SK-N-SH treated with all-trans-retinoic acid at 6 μM for 48 hours (cell line): Measurements from ENCODE around the gene OR3A1.
"Not testable (repeated sequence)": the region's sequence is repeated elsewhere in the genome, so short reads cannot be mapped to it uniquely, and the experiment has no call there.

ENCODE experiments used
- ATAC-seq: fragments of 200-7000 bp; cut with Tn5 transposase; 3 replicates; pipeline ENCODE4 v1.9.1; 2020; ENCODE audit warnings: mild to moderate bottlenecking, moderate library complexity
- BACH2 ChIP-seq: fragments of 250-450 bp; sonication (Bioruptor Pico); IDR thresholded peaks from 2 replicates; pipeline ENCODE4 v1.9.0; 2021; ENCODE audit warnings: mild to moderate bottlenecking, borderline replicate concordance
- GLIS3 ChIP-seq: fragments of 250-450 bp; sonication (Bioruptor Pico); IDR thresholded peaks from 2 replicates; pipeline ENCODE4 v1.5.0; 2020; ENCODE audit warnings: mild to moderate bottlenecking, moderate library complexity
- OSR1 ChIP-seq: fragments of 250-450 bp; sonication (Bioruptor Pico); IDR thresholded peaks from 2 replicates; pipeline ENCODE4 v1.8.0; 2022; ENCODE audit warnings: moderate library complexity, mild to moderate bottlenecking, inconsistent platforms
- PPARA ChIP-seq: fragments of 250-450 bp; sonication (Bioruptor Pico); IDR thresholded peaks from 2 replicates; pipeline ENCODE4 v1.5.0; 2020; ENCODE audit warnings: mild to moderate bottlenecking, borderline replicate concordance
- RARB ChIP-seq: fragments of 250-450 bp; sonication (Bioruptor Pico); IDR thresholded peaks from 2 replicates; pipeline ENCODE4 v1.8.0; 2021; ENCODE audit warnings: mild to moderate bottlenecking, moderate library complexity
- SNAI2 ChIP-seq: fragments of 250-450 bp; sonication (Bioruptor Pico); IDR thresholded peaks from 2 replicates; pipeline ENCODE4 v1.5.0; 2020; ENCODE audit warnings: mild to moderate bottlenecking, moderate library complexity
- TOX ChIP-seq: fragments of 250-450 bp; sonication (Bioruptor Pico); IDR thresholded peaks from 2 replicates; pipeline ENCODE4 v1.8.0; 2021; ENCODE audit warnings: mild to moderate bottlenecking, moderate library complexity, borderline replicate concordance
- TF ChIP-seq, protein P1 (sequence below): fragments of 250-450 bp; sonication (Bioruptor Pico); IDR thresholded peaks from 2 replicates; pipeline ENCODE4 v1.8.0; 2020; ENCODE audit warnings: mild to moderate bottlenecking, moderate library complexity, borderline replicate concordance
- TF ChIP-seq, protein P2 (sequence below): fragments of 250-450 bp; sonication (Bioruptor Pico); IDR thresholded peaks from 2 replicates; pipeline ENCODE4 v1.5.0; 2020; ENCODE audit warnings: mild to moderate bottlenecking, moderate library complexity
- TF ChIP-seq, protein P3 (sequence below): fragments of 250-450 bp; sonication (Bioruptor Pico); IDR thresholded peaks from 2 replicates; pipeline ENCODE4 v1.5.1; 2021; ENCODE audit warnings: mild to moderate bottlenecking, moderate library complexity
- TF ChIP-seq, protein P4 (sequence below): fragments of 250-450 bp; sonication (Bioruptor Pico); IDR thresholded peaks from 2 replicates; pipeline ENCODE4 v1.8.0; 2021; ENCODE audit warnings: low read depth, mild to moderate bottlenecking, moderate library complexity, borderline replicate concordance

Gene OR3A1

DNA sequence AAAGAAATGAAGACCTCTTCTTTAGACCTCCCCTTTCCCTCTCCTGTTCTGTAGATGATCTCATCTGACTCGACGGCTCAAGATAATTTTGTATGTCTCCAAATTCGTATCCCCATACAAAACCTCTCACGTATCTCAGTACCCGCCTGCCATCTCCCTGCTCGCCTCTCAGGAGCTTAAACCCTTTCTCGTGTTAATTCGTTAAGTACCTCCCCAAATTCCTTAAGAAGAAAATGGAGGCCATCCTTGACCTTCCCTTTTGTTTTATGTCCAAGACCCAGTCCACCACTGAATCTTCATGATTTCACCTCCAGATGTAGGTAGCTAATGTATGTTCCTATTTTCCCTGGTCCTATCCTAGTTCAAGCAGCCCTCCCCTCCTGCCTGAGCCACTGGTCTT is 41.6 kb downstream of the OR3A1 start:
- ATAC-seq: no peak
- TF ChIP-seq SNAI2 (CRISPR knock-in tag): no peak
- no peak for TF ChIP-seq OSR1 (CRISPR knock-in tag)
- TF ChIP-seq, protein P1, sequence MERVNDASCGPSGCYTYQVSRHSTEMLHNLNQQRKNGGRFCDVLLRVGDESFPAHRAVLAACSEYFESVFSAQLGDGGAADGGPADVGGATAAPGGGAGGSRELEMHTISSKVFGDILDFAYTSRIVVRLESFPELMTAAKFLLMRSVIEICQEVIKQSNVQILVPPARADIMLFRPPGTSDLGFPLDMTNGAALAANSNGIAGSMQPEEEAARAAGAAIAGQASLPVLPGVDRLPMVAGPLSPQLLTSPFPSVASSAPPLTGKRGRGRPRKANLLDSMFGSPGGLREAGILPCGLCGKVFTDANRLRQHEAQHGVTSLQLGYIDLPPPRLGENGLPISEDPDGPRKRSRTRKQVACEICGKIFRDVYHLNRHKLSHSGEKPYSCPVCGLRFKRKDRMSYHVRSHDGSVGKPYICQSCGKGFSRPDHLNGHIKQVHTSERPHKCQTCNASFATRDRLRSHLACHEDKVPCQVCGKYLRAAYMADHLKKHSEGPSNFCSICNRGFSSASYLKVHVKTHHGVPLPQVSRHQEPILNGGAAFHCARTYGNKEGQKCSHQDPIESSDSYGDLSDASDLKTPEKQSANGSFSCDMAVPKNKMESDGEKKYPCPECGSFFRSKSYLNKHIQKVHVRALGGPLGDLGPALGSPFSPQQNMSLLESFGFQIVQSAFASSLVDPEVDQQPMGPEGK (CRISPR knock-in tag): no peak
- TF ChIP-seq, protein P2, sequence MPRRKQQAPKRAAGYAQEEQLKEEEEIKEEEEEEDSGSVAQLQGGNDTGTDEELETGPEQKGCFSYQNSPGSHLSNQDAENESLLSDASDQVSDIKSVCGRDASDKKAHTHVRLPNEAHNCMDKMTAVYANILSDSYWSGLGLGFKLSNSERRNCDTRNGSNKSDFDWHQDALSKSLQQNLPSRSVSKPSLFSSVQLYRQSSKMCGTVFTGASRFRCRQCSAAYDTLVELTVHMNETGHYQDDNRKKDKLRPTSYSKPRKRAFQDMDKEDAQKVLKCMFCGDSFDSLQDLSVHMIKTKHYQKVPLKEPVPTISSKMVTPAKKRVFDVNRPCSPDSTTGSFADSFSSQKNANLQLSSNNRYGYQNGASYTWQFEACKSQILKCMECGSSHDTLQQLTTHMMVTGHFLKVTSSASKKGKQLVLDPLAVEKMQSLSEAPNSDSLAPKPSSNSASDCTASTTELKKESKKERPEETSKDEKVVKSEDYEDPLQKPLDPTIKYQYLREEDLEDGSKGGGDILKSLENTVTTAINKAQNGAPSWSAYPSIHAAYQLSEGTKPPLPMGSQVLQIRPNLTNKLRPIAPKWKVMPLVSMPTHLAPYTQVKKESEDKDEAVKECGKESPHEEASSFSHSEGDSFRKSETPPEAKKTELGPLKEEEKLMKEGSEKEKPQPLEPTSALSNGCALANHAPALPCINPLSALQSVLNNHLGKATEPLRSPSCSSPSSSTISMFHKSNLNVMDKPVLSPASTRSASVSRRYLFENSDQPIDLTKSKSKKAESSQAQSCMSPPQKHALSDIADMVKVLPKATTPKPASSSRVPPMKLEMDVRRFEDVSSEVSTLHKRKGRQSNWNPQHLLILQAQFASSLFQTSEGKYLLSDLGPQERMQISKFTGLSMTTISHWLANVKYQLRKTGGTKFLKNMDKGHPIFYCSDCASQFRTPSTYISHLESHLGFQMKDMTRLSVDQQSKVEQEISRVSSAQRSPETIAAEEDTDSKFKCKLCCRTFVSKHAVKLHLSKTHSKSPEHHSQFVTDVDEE (CRISPR knock-in tag): no peak
- no peak for TF ChIP-seq PPARA (CRISPR knock-in tag)
- no peak for TF ChIP-seq BACH2 (CRISPR knock-in tag)
- no peak for TF ChIP-seq RARB (CRISPR knock-in tag)
- TF ChIP-seq, protein P3, sequence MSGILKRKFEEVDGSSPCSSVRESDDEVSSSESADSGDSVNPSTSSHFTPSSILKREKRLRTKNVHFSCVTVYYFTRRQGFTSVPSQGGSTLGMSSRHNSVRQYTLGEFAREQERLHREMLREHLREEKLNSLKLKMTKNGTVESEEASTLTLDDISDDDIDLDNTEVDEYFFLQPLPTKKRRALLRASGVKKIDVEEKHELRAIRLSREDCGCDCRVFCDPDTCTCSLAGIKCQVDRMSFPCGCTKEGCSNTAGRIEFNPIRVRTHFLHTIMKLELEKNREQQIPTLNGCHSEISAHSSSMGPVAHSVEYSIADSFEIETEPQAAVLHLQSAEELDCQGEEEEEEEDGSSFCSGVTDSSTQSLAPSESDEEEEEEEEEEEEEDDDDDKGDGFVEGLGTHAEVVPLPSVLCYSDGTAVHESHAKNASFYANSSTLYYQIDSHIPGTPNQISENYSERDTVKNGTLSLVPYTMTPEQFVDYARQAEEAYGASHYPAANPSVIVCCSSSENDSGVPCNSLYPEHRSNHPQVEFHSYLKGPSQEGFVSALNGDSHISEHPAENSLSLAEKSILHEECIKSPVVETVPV (CRISPR knock-in tag): no peak
- TF ChIP-seq, protein P4, sequence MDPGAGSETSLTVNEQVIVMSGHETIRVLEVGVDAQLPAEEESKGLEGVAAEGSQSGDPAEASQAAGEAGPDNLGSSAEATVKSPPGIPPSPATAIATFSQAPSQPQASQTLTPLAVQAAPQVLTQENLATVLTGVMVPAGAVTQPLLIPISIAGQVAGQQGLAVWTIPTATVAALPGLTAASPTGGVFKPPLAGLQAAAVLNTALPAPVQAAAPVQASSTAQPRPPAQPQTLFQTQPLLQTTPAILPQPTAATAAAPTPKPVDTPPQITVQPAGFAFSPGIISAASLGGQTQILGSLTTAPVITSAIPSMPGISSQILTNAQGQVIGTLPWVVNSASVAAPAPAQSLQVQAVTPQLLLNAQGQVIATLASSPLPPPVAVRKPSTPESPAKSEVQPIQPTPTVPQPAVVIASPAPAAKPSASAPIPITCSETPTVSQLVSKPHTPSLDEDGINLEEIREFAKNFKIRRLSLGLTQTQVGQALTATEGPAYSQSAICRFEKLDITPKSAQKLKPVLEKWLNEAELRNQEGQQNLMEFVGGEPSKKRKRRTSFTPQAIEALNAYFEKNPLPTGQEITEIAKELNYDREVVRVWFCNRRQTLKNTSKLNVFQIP (CRISPR knock-in tag): no peak
- no peak for TF ChIP-seq TOX (CRISPR knock-in tag)
- TF ChIP-seq GLIS3 (CRISPR knock-in tag): no peak

DNA sequence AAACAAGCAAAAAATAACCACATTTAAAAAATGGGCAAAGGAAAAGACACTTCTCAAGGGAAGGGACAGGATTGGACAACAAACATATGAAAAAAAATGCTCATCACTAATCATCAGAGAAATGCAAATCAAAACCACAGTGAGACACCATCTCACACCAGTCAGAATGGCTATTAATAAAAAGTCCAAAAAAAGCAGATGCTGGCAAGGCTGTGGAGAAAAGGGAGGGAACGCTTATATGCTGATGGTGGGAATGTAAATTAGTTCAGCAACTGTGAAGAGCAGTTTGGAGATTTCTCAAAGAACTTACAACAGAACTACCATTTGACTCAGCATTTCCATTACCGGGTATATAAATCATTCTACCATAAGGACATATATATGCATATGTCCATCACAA is 49.1 kb downstream of the OR3A1 start:
- not testable (repeated sequence) for ATAC-seq

DNA sequence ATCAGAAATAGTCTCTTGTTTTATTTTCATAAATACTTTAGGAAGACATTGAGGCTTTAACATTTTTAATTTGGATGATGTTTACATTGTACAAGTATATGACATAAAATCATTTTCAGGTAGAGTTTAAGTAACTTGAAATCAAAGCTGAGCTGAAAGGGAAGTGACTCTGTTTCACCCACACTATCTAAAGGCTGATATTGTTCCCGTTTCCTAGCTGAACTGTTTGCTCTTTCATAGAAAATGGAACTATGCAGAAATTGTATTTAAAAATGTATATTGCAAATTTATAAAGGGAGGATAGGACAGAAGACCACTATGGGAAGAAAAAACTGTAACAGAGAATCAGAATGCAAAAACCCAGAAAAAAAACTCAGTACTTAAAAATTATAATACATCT is 53.3 kb downstream of the OR3A1 start:
- not testable (repeated sequence) for ATAC-seq

DNA sequence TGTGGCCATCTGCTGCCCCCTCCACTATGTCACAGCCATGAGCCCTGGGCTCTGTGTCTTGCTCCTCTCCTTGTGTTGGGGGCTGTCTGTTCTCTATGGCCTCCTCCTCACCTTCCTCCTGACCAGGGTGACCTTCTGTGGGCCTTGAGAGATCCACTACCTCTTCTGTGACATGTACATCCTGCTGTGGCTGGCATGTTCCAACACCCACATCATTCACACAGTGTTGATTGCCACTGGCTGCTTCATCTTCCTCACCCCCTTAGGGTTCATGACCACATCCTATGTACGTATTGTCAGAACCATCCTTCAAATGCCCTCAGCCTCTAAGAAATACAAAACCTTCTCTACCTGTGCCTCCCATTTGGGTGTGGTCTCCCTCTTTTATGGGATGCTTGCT is 57.1 kb downstream of the OR3A1 start:
- ATAC-seq: not testable (repeated sequence)
